HCT116 (cell line): ENCODE data around the gene FN3K. TPM values are rescaled to one million over a fixed set of nuclear protein-coding genes. Genes with fewer than 3 reads are reported as not detected.
A peak's percentile ranks its signal among the peaks of the same experiment; 100 is the strongest.

ENCODE experiments used
- ATAC-seq: fragments of 200-7000 bp; cut with Tn5 transposase; 2 replicates; pipeline ENCODE4 v1.9.1; 2020; ENCODE audit warnings: mild to moderate bottlenecking, moderate library complexity
- BruUV-seq: library from RNA; stranded (reverse); fragments of 400-500 nt; replicated peaks from 2 replicates; lab custom pipeline; 2021; lab: Mats Ljungman, UMichigan
- CTCF ChIA-PET: fragments of 300-600 bp; sonication (Branson Sonifier 250); formaldehyde crosslinking; loops from one replicate; lab custom pipeline; 2021; ENCODE audit warnings: antibody characterized with exemption; lab: Charles Lee
- POLR2A ChIA-PET: fragments of 300-600, 350-600 bp; sonication (Branson Sonifier 250); formaldehyde crosslinking; loops from one replicate; lab custom pipeline; 2021; ENCODE audit warnings: antibody characterized with exemption; lab: Charles Lee
- RAD21 ChIA-PET, 2 experiments: fragments of 300-600 bp; sonication (Branson Sonifier 250); formaldehyde crosslinking; loops; one replicate each; lab custom pipeline; 2023; ENCODE audit warnings: low total read pairs in 2 of 2; ENCODE audit not compliant: uncharacterized antibody in 2 of 2, unreplicated experiment in 2 of 2, low non-redundant PET in 1 of 2; lab: Charles Lee
- DNase-seq: peaks from one replicate; pipeline ENCODE4 v3.0.0-alpha.2; 2010; ENCODE audit warnings: low read depth, low spot score
- H2AFZ ChIP-seq: fragments of 200-600 bp; shearing (Covaris generic), sonication (generic); 2 replicates; pipeline ENCODE4 v1.6.1; 2017; ENCODE audit warnings: low read depth, mixed run types, mixed read lengths, antibody characterized with exemption, low read length; ENCODE audit not compliant: poor library complexity, severe bottlenecking
- H3K27ac ChIP-seq: 2 replicates; pipeline ENCODE4 v1.5.1; 2012; ENCODE audit warnings: low read depth, low read length
- H3K27me3 ChIP-seq: fragments of 200-600 bp; sonication (generic); 2 replicates; pipeline ENCODE4 v1.6.1; 2016; ENCODE audit warnings: mixed run types, low read length, mixed read lengths; ENCODE audit not compliant: insufficient read depth
- H3K36me3 ChIP-seq, 2 experiments: fragments of 200-500 bp in 1 of 2; fragments of 200-600 bp in 1 of 2; sonication (Bioruptor generic) in 1 of 2; sonication (generic) in 1 of 2; 2 replicates each; pipeline versions ENCODE4 v1.5.1 to v1.6.1; 2014 to 2016; ENCODE audit warnings: low read length in 2 of 2, inconsistent platforms in 1 of 2, mixed read lengths in 1 of 2, mixed run types in 1 of 2; ENCODE audit not compliant: insufficient read depth in 2 of 2, control insufficient read depth in 1 of 2
- H3K4me1 ChIP-seq, 2 experiments: fragments of 200-600 bp in 1 of 2; sonication (generic) in 1 of 2; 2 replicates each; pipeline versions ENCODE4 v1.5.1 to v1.6.1; 2012 to 2017; ENCODE audit warnings: low read length in 2 of 2, inconsistent platforms in 1 of 2, mild to moderate bottlenecking in 1 of 2, mixed read lengths in 1 of 2, mixed run types in 1 of 2, moderate library complexity in 1 of 2; ENCODE audit not compliant: insufficient read depth in 2 of 2, control insufficient read depth in 1 of 2
- H3K4me2 ChIP-seq: fragments of 200-600 bp; sonication (generic); 2 replicates; pipeline ENCODE4 v1.6.1; 2017; ENCODE audit warnings: mixed run types, low read length, mixed read lengths
- H3K4me3 ChIP-seq, 2 experiments: fragments of 200-600 bp in 1 of 2; sonication (generic) in 1 of 2; replicated peaks in 1 of 2; 2 replicates each; pipeline ENCODE4 v1.5.1; 2011 to 2016; ENCODE audit warnings: low read length in 2 of 2, control low read depth in 1 of 2, low read depth in 1 of 2, mild to moderate bottlenecking in 1 of 2, mixed read lengths in 1 of 2, mixed run types in 1 of 2
- H3K79me2 ChIP-seq: fragments of 200-600 bp; sonication (generic); 2 replicates; pipeline ENCODE4 v1.6.1; 2017; ENCODE audit warnings: mild to moderate bottlenecking, mixed run types, low read length, moderate library complexity, mixed read lengths; ENCODE audit not compliant: insufficient read depth
- H3K9ac ChIP-seq: fragments of 200-600 bp; sonication (generic); 2 replicates; pipeline ENCODE4 v1.6.1; 2016; ENCODE audit warnings: low read length, mixed read lengths
- H3K9me2 ChIP-seq: fragments of 200-600 bp; sonication (generic), shearing (Covaris generic); 2 replicates; pipeline ENCODE4 v1.6.1; 2017; ENCODE audit warnings: mixed run types, mild to moderate bottlenecking, moderate library complexity; ENCODE audit not compliant: insufficient read depth
- H3K9me3 ChIP-seq, 2 experiments: fragments of 200-500 bp in 1 of 2; fragments of 200-600 bp in 1 of 2; sonication (Bioruptor generic) in 1 of 2; sonication (generic) in 1 of 2; 2 replicates each; pipeline ENCODE4 v1.6.1; 2014 to 2017; ENCODE audit warnings: low read length in 2 of 2, mixed read lengths in 2 of 2, inconsistent platforms in 1 of 2, low read depth in 1 of 2, mild to moderate bottlenecking in 1 of 2, mixed run types in 1 of 2, moderate library complexity in 1 of 2; ENCODE audit not compliant: control insufficient read depth in 1 of 2, insufficient read depth in 1 of 2
- H4K20me1 ChIP-seq: fragments of 200-600 bp; sonication (generic), shearing (Covaris generic); 2 replicates; pipeline ENCODE4 v1.6.1; 2017; ENCODE audit warnings: mixed run types, mild to moderate bottlenecking, moderate library complexity; ENCODE audit not compliant: insufficient read depth
- EZH2 ChIP-seq: fragments of 200-600 bp; sonication (generic); IDR thresholded peaks from 2 replicates; pipeline ENCODE4 v1.6.1; 2017; ENCODE audit warnings: antibody characterized with exemption, mixed run types
- ZFX ChIP-seq: fragments of 450-650 bp; IDR thresholded peaks from 2 replicates; pipeline ENCODE4 v1.6.1; 2017
- ZNF274 ChIP-seq: fragments of 200-500 bp; sonication (Bioruptor generic); IDR thresholded peaks from 2 replicates; pipeline ENCODE4 v1.6.1; 2014; ENCODE audit warnings: mild to moderate bottlenecking, low read depth, low read length, inconsistent platforms
- intact Hi-C: fragments of 100-400 bp; cut with micrococcal nuclease; formaldehyde crosslinking; loops from 2 replicates; pipeline ENCODE4 v1.10.0; 2022
- total RNA-seq: library from RNA; stranded (reverse); gene quantifications from one replicate; pipeline ENCODE4 v1.2.1, GENCODE V29; 2021; ENCODE audit not compliant: unreplicated experiment

Gene FN3K
- total RNA-seq, 1 experiment from 2014 or later = 9.9 TPM

GRCh38 chr17:82752371-82753200 is 17.2 kb downstream of the FN3K start:
- peak; percentile 30 for ATAC-seq
- no peaks in the 10 kb centered on the region for H3K27me3 ChIP-seq
- ChIA-PET CTCF (no interaction called here), RAD21 (no interaction called here), POLR2A (no interaction called here)
- H3K27ac ChIP-seq = peak overlapping the region; percentile 94
- H3K9me2 ChIP-seq = no peaks in the 10 kb centered on the region
- intact Hi-C loops = loop anchor here (2.0 to 5.0 kb wide), 4 partner anchors 35 to 730 kb away; partner anchors contain the start of genes CENPX, CYBC1, FN3KRP and LRRC45
- H4K20me1 ChIP-seq = no peaks in the 10 kb centered on the region
- H3K9ac ChIP-seq = peak overlapping the region; percentile 86
- H3K36me3 ChIP-seq = peaks cover under 1 to 8% of the 10 kb centered on the region in 2 experiments; a peak in 2 of 4 replicates
- H3K4me1 ChIP-seq = peaks cover 18 to 35% of the 10 kb centered on the region in 2 experiments
- peak overlapping the region; percentile 89 for H3K4me2 ChIP-seq
- H2AFZ ChIP-seq = no peak overlapping the region
- H3K79me2 ChIP-seq = peaks cover 53% of the 10 kb centered on the region
- peak overlapping the region; percentile 96 to 99 for H3K4me3 ChIP-seq
- TF ChIP-seq ZFX (peak; percentile 91; the same call in 1 of the 2 replicates), EZH2 (no peak)
- H3K9me3 ChIP-seq = peaks cover 0 to 12% of the 10 kb centered on the region in 2 experiments; a peak in 2 of 4 replicates
- no peak for DNase-seq
- TSS peak; percentile 43 for BruUV-seq

DNA sequence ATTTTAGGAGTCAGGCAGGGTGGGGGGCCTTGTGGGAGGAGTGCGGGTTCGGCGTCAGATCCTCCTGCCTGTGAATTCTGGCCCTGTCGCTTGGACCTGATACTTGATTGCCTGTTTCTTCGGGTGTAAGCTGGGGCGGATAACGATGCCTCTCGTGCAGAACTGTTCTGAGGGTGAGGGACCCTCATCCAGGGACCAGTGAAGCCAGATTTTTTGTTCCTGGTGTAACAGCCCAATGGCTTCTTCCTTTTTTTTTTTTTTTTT is 17.7 kb downstream of the FN3K start:
- intact Hi-C loops = loop anchor here (2.0 to 5.0 kb wide), 4 partner anchors 36 to 731 kb away; partner anchors contain the start of genes CENPX, CYBC1, FN3KRP and LRRC45
- POLR2A ChIA-PET = no interaction called here
- BruUV-seq = no TSS peak

More for the DNA sequence above, 17.7 kb downstream of the FN3K start:
- RAD21 ChIA-PET = no interaction called here
- Histone ChIP-seq H3K9me2 (no peaks in the 10 kb centered on the region), H3K9ac (peak overlapping the region; percentile 86), H2AFZ (no peak overlapping the region), H3K4me3 (peak overlapping the region; percentile 96 to 99), H3K4me2 (peak overlapping the region; percentile 89)
- TF ChIP-seq ZNF274 = no peak
- TF ChIP-seq, all 23 proteins: peak for 0
- Histone ChIP-seq H3K36me3 (peaks cover 3 to 12% of the 10 kb centered on the region in 2 experiments; a peak in 2 of 4 replicates), H3K4me1 (peaks cover 18 to 35% of the 10 kb centered on the region in 2 experiments), H4K20me1 (no peaks in the 10 kb centered on the region), H3K79me2 (peaks cover 56% of the 10 kb centered on the region), H3K27me3 (no peaks in the 10 kb centered on the region), H3K27ac (peak overlapping the region; percentile 94), H3K9me3 (peaks cover 0 to 12% of the 10 kb centered on the region in 2 experiments; a peak in 1 of 4 replicates)
- CTCF ChIA-PET = no interaction called here
- no peak for ATAC-seq
- DNase-seq = no peak
